ENCODE measurements around the gene MPHOSPH9.

The MPHOSPH9 gene

GRCh38 chr12:123143736-123144461 is 89.0 kb downstream of the MPHOSPH9 start:
- Histone ChIP-seq H3K4me1 (ENCODE audit: insufficient read depth, low read length) (peaks cover 20% of the 10 kb centered on the region), H3K9ac (ENCODE audit: low read depth, low read length) (no peak overlapping the region), H3K27me3 (ENCODE audit: insufficient read depth, low read length) (peaks cover 15% of the 10 kb centered on the region), H3K36me3 (ENCODE audit: insufficient read depth, low read depth, low read length) (no peaks in the 10 kb centered on the region), H3K9me3 (ENCODE audit: insufficient read depth, low read depth, low read length) (no peaks in the 10 kb centered on the region), H3K4me3 (ENCODE audit: low read length) (no peak overlapping the region), H3K27ac (ENCODE audit: low read length) (no peak overlapping the region)

GRCh38 chr12:123142921-123143735 is 89.8 kb downstream of the MPHOSPH9 start:
- peaks cover 8% of the 10 kb centered on the region for H3K27me3 ChIP-seq (ENCODE audit: insufficient read depth, low read length)
- no peak overlapping the region for H3K4me3 ChIP-seq (ENCODE audit: low read length)
- peaks cover 20% of the 10 kb centered on the region for H3K4me1 ChIP-seq (ENCODE audit: insufficient read depth, low read length)
- H3K9me3 ChIP-seq (ENCODE audit: insufficient read depth, low read depth, low read length): no peaks in the 10 kb centered on the region
- H3K9ac ChIP-seq (ENCODE audit: low read depth, low read length): no peak overlapping the region; the same call in 1 of the 2 replicates
- no peaks in the 10 kb centered on the region for H3K36me3 ChIP-seq (ENCODE audit: insufficient read depth, low read depth, low read length)
- H3K27ac ChIP-seq (ENCODE audit: low read length): no peak overlapping the region

GRCh38 chr12:123142518-123142840 is 90.5 kb downstream of the MPHOSPH9 start:
- Histone ChIP-seq H3K9me3 (ENCODE audit: insufficient read depth, low read depth, low read length) (no peaks in the 10 kb centered on the region), H3K27ac (ENCODE audit: low read length) (no peak overlapping the region), H3K27me3 (ENCODE audit: insufficient read depth, low read length) (0 out of 2 replicates have a peak, but pooled peaks cover 1% of the 10 kb centered on the region), H3K4me1 (ENCODE audit: insufficient read depth, low read length) (peaks cover 20% of the 10 kb centered on the region), H3K36me3 (ENCODE audit: insufficient read depth, low read depth, low read length) (no peaks in the 10 kb centered on the region), H3K4me3 (ENCODE audit: low read length) (no peak overlapping the region), H3K9ac (ENCODE audit: low read depth, low read length) (no peak overlapping the region; the same call in 1 of the 2 replicates)

GRCh38 chr12:123141615-123142517 is 91.1 kb downstream of the MPHOSPH9 start:
- Histone ChIP-seq H3K9ac (ENCODE audit: low read depth, low read length) (no peak overlapping the region), H3K27me3 (ENCODE audit: insufficient read depth, low read length) (no peaks in the 10 kb centered on the region), H3K4me3 (ENCODE audit: low read length) (no peak overlapping the region), H3K4me1 (ENCODE audit: insufficient read depth, low read length) (peaks cover 20% of the 10 kb centered on the region), H3K9me3 (ENCODE audit: insufficient read depth, low read depth, low read length) (no peaks in the 10 kb centered on the region), H3K27ac (ENCODE audit: low read length) (no peak overlapping the region), H3K36me3 (ENCODE audit: insufficient read depth, low read depth, low read length) (no peaks in the 10 kb centered on the region)

DNA sequence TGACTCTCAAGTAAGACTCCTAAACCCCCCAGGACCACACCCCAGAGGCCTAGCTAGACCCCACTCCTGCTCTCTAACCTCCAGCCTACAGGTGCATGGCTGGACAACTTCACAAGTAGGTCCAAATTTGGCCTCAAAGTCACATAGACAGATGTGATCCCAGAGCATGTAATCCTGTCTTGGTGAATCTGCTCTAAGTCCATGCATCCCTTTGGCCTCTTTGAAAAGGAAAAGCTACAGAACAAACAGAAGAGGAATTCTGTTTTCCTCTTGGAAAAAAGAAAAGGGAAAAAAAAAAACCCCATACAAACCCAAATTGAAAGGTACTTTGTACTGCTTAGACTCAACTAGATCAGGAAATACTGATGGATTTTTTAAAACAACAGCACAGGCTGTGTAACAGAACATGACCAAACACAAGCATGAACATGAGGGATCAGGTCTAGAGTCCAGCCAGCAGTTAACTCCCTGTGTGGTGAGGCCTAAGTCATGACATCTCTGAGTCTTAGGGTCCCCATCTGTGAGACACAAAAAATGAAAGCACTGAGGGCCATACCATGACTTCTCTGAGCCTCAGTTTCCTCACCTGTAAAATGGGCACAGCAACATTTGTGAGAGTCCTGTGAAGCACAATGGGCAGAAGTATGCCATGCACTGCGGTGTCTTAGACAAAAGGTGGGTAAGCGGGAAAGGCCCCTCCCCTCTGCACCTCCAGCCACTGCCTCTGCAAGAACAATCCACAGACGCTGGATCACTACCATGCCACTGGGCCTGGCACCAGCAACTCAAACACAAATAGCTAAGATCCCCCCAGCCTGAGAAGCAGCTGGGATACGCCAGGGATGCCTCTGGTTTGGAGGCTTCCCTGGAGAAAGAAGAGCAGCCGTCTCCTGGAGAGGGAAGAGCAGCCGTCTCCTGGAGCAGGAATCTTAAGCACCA is 92.0 kb downstream of the MPHOSPH9 start:
- no peaks in the 10 kb centered on the region for H3K36me3 ChIP-seq (ENCODE audit: insufficient read depth, low read depth, low read length)
- no peak overlapping the region for H3K9ac ChIP-seq (ENCODE audit: low read depth, low read length)
- no peak overlapping the region for H3K27ac ChIP-seq (ENCODE audit: low read length)

DNA sequence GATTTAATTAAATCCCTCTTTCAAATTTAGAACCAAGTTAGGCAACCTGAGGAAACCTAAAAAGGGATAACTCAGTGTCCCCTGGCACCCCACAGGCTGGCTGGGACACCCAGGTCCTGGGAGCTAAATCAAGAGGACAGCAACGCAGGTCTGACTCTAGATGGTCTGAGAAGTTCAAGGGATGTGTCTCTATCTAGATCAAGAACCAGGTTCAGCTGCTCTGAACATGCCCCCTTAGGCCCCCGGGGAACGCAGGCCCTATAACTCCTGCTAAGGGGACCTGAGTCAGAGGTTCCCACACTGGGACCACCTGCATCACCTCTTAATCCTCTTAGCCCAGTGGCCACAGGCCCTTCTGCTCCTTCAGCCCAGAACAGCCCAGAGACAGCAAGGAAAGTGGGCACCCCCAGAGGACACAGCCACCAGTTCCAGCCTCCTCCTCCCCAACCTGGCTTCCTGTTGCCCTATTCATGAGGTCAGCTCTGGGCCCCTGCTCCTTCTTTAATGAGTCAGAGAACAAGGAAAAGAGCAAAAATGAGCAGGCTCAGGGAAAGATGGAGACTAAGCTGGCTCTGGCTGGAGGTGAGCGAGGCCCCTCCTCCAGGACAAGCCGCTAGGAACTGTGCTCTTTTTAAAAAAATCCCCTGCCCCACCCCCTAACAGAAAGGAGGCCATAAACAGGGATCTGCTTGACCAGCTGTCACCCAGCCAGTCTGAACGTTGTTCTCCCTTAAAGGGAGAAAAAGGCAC is 92.8 kb downstream of the MPHOSPH9 start:
- Histone ChIP-seq H3K27me3 (ENCODE audit: insufficient read depth, low read length) (no peaks in the 10 kb centered on the region), H3K4me1 (ENCODE audit: insufficient read depth, low read length) (peaks cover 20% of the 10 kb centered on the region), H3K9me3 (ENCODE audit: insufficient read depth, low read depth, low read length) (no peaks in the 10 kb centered on the region), H3K36me3 (ENCODE audit: insufficient read depth, low read depth, low read length) (no peaks in the 10 kb centered on the region), H3K9ac (ENCODE audit: low read depth, low read length) (no peak overlapping the region), H3K27ac (ENCODE audit: low read length) (no peak overlapping the region), H3K4me3 (ENCODE audit: low read length) (no peak overlapping the region)

More for the DNA sequence above, 92.0 kb downstream of the MPHOSPH9 start:
- H3K4me1 ChIP-seq (ENCODE audit: insufficient read depth, low read length): peaks cover 20% of the 10 kb centered on the region
- H3K27me3 ChIP-seq (ENCODE audit: insufficient read depth, low read length): no peaks in the 10 kb centered on the region
- no peak overlapping the region for H3K4me3 ChIP-seq (ENCODE audit: low read length)
- H3K9me3 ChIP-seq (ENCODE audit: insufficient read depth, low read depth, low read length): no peaks in the 10 kb centered on the region

GRCh38 chr12:123135688-123136087 is 97.3 kb downstream of the MPHOSPH9 start:
- Histone ChIP-seq H3K9me3 (ENCODE audit: insufficient read depth, low read depth, low read length) (no peaks in the 10 kb centered on the region), H3K4me1 (ENCODE audit: insufficient read depth, low read length) (peaks cover 12% of the 10 kb centered on the region), H3K27me3 (ENCODE audit: insufficient read depth, low read length) (no peaks in the 10 kb centered on the region), H3K36me3 (ENCODE audit: insufficient read depth, low read depth, low read length) (no peaks in the 10 kb centered on the region), H3K27ac (ENCODE audit: low read length) (no peak overlapping the region), H3K9ac (ENCODE audit: low read depth, low read length) (no peak overlapping the region), H3K4me3 (ENCODE audit: low read length) (no peak overlapping the region)

GRCh38 chr12:123134826-123135225 is 98.1 kb downstream of the MPHOSPH9 start:
- H3K9me3 ChIP-seq (ENCODE audit: insufficient read depth, low read depth, low read length): no peaks in the 10 kb centered on the region
- no peak overlapping the region for H3K4me3 ChIP-seq (ENCODE audit: low read length)
- no peak overlapping the region for H3K9ac ChIP-seq (ENCODE audit: low read depth, low read length)
- H3K36me3 ChIP-seq (ENCODE audit: insufficient read depth, low read depth, low read length): no peaks in the 10 kb centered on the region
- peaks cover 4% of the 10 kb centered on the region; the same call in 1 of the 2 replicates for H3K4me1 ChIP-seq (ENCODE audit: insufficient read depth, low read length)
- no peak overlapping the region for H3K27ac ChIP-seq (ENCODE audit: low read length)
- no peaks in the 10 kb centered on the region for H3K27me3 ChIP-seq (ENCODE audit: insufficient read depth, low read length)

GRCh38 chr12:123134271-123134671 is 98.7 kb downstream of the MPHOSPH9 start:
- no peak overlapping the region for H3K27ac ChIP-seq (ENCODE audit: low read length)
- H3K4me3 ChIP-seq (ENCODE audit: low read length): no peak overlapping the region
- no peaks in the 10 kb centered on the region for H3K4me1 ChIP-seq (ENCODE audit: insufficient read depth, low read length)
- H3K9me3 ChIP-seq (ENCODE audit: insufficient read depth, low read depth, low read length): no peaks in the 10 kb centered on the region
- H3K36me3 ChIP-seq (ENCODE audit: insufficient read depth, low read depth, low read length): no peaks in the 10 kb centered on the region
- H3K9ac ChIP-seq (ENCODE audit: low read depth, low read length): no peak overlapping the region
- H3K27me3 ChIP-seq (ENCODE audit: insufficient read depth, low read length): no peaks in the 10 kb centered on the region

- H3K9me3 ChIP-seq (ENCODE audit: insufficient read depth, low read depth, low read length): no peaks in the 10 kb centered on the region
- no peak overlapping the region for H3K27ac ChIP-seq (ENCODE audit: low read length)
- no peaks in the 10 kb centered on the region for H3K27me3 ChIP-seq (ENCODE audit: insufficient read depth, low read length)
- no peak overlapping the region for H3K9ac ChIP-seq (ENCODE audit: low read depth, low read length)
- H3K4me1 ChIP-seq (ENCODE audit: insufficient read depth, low read length): no peaks in the 10 kb centered on the region
- H3K36me3 ChIP-seq (ENCODE audit: insufficient read depth, low read depth, low read length): no peaks in the 10 kb centered on the region
- no peak overlapping the region for H3K4me3 ChIP-seq (ENCODE audit: low read length)
Observed at GRCh38 chr12:123133701-123134100, 99.2 kb downstream of the MPHOSPH9 start.

Data from iPS-20b (cell line).